ENCODE data around the gene NISCH.

Gene NISCH

GRCh38 chr3:52492059-52492458 is 36.7 kb downstream of the NISCH start:
- H3K79me2 ChIP-seq (ENCODE audit: insufficient read depth, low read length): no peaks in the 10 kb centered on the region
- H3K4me3 ChIP-seq (ENCODE audit: insufficient read depth, low read length, poor library complexity, severe bottlenecking): no peak overlapping the region
- no peaks in the 10 kb centered on the region for H3F3A ChIP-seq (ENCODE audit: insufficient read depth)
- H2AFZ ChIP-seq (ENCODE audit: low read depth, low read length, severe bottlenecking): no peak overlapping the region
- H4K20me1 ChIP-seq (ENCODE audit: low read depth, low read length): no peaks in the 10 kb centered on the region
- TF ChIP-seq, protein P1, sequence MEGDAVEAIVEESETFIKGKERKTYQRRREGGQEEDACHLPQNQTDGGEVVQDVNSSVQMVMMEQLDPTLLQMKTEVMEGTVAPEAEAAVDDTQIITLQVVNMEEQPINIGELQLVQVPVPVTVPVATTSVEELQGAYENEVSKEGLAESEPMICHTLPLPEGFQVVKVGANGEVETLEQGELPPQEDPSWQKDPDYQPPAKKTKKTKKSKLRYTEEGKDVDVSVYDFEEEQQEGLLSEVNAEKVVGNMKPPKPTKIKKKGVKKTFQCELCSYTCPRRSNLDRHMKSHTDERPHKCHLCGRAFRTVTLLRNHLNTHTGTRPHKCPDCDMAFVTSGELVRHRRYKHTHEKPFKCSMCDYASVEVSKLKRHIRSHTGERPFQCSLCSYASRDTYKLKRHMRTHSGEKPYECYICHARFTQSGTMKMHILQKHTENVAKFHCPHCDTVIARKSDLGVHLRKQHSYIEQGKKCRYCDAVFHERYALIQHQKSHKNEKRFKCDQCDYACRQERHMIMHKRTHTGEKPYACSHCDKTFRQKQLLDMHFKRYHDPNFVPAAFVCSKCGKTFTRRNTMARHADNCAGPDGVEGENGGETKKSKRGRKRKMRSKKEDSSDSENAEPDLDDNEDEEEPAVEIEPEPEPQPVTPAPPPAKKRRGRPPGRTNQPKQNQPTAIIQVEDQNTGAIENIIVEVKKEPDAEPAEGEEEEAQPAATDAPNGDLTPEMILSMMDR (IDR thresholded peaks at IDR 0.05; ENCODE audit: insufficient read depth, low read length, poor library complexity, severe bottlenecking): no peak
- no peak for TF ChIP-seq EZH2phosphoT487 (conservative IDR thresholded peaks at IDR 0.05; ENCODE audit: low read length)
- no peak overlapping the region for H3K9ac ChIP-seq (ENCODE audit: low read length)
- H3K9me3 ChIP-seq (ENCODE audit: insufficient read depth, low read length): no peaks in the 10 kb centered on the region
- H3K27ac ChIP-seq (ENCODE audit: low read depth, low read length): no peak overlapping the region
- no peaks in the 10 kb centered on the region for H3K27me3 ChIP-seq (ENCODE audit: low read length)
- no peaks in the 10 kb centered on the region for H3K9me2 ChIP-seq (replicated peaks; ENCODE audit: insufficient read depth, low read length)
- no peak overlapping the region for H3K4me2 ChIP-seq (ENCODE audit: low read depth, low read length, poor library complexity, severe bottlenecking)
- no peaks in the 10 kb centered on the region for H3K36me3 ChIP-seq (ENCODE audit: low read length)

- H3K4me2 ChIP-seq (ENCODE audit: low read depth, low read length, poor library complexity, severe bottlenecking): no peak overlapping the region
- H3F3A ChIP-seq (ENCODE audit: insufficient read depth): no peaks in the 10 kb centered on the region
- no peaks in the 10 kb centered on the region for H3K79me2 ChIP-seq (ENCODE audit: insufficient read depth, low read length)
- TF ChIP-seq EZH2phosphoT487 (conservative IDR thresholded peaks at IDR 0.05; ENCODE audit: low read length): no peak
- TF ChIP-seq, protein P1 (IDR thresholded peaks at IDR 0.05; ENCODE audit: insufficient read depth, low read length, poor library complexity, severe bottlenecking): no peak
- no peaks in the 10 kb centered on the region for H4K20me1 ChIP-seq (ENCODE audit: low read depth, low read length)
- no peaks in the 10 kb centered on the region for H3K9me2 ChIP-seq (replicated peaks; ENCODE audit: insufficient read depth, low read length)
- H3K9me3 ChIP-seq (ENCODE audit: insufficient read depth, low read length): no peaks in the 10 kb centered on the region
- no peak overlapping the region for H2AFZ ChIP-seq (ENCODE audit: low read depth, low read length, severe bottlenecking)
- H3K4me3 ChIP-seq (ENCODE audit: insufficient read depth, low read length, poor library complexity, severe bottlenecking): no peak overlapping the region
- H3K27ac ChIP-seq (ENCODE audit: low read depth, low read length): no peak overlapping the region
- no peaks in the 10 kb centered on the region for H3K36me3 ChIP-seq (ENCODE audit: low read length)
- no peak overlapping the region for H3K9ac ChIP-seq (ENCODE audit: low read length)
- H3K27me3 ChIP-seq (ENCODE audit: low read length): no peaks in the 10 kb centered on the region
Measured at GRCh38 chr3:52493232-52494017, 38.0 kb downstream of the NISCH start.

GRCh38 chr3:52494445-52494844 is 39.0 kb downstream of the NISCH start:
- H2AFZ ChIP-seq (ENCODE audit: low read depth, low read length, severe bottlenecking): no peak overlapping the region
- H3K36me3 ChIP-seq (ENCODE audit: low read length): no peaks in the 10 kb centered on the region
- H3K9ac ChIP-seq (ENCODE audit: low read length): no peak overlapping the region
- no peaks in the 10 kb centered on the region for H3K79me2 ChIP-seq (ENCODE audit: insufficient read depth, low read length)
- TF ChIP-seq, protein P1 (IDR thresholded peaks at IDR 0.05; ENCODE audit: insufficient read depth, low read length, poor library complexity, severe bottlenecking): no peak
- no peak for TF ChIP-seq EZH2phosphoT487 (conservative IDR thresholded peaks at IDR 0.05; ENCODE audit: low read length)
- H3K9me2 ChIP-seq (replicated peaks; ENCODE audit: insufficient read depth, low read length): no peaks in the 10 kb centered on the region
- H3K27ac ChIP-seq (ENCODE audit: low read depth, low read length): no peak overlapping the region
- no peaks in the 10 kb centered on the region for H3K9me3 ChIP-seq (ENCODE audit: insufficient read depth, low read length)
- H3K4me2 ChIP-seq (ENCODE audit: low read depth, low read length, poor library complexity, severe bottlenecking): no peak overlapping the region
- H3K27me3 ChIP-seq (ENCODE audit: low read length): no peaks in the 10 kb centered on the region
- H3K4me3 ChIP-seq (ENCODE audit: insufficient read depth, low read length, poor library complexity, severe bottlenecking): no peak overlapping the region
- no peaks in the 10 kb centered on the region for H3F3A ChIP-seq (ENCODE audit: insufficient read depth)
- no peaks in the 10 kb centered on the region for H4K20me1 ChIP-seq (ENCODE audit: low read depth, low read length)

Data from SU-DHL-6 (cell line).